Activated B cell treated with CpG ODN at 0.5 μM for 24 hours (primary cell): ENCODE measurements around the gene COL5A1. TPM values are rescaled to one million over a fixed set of nuclear protein-coding genes. Genes with fewer than 3 reads are reported as not detected.

Source experiments
- ATAC-seq: fragments of 200-7000 bp; cut with Tn5 transposase; one replicate; pipeline ENCODE4 v1.10.0; 2021; ENCODE audit warnings: low read depth, mild to moderate bottlenecking, moderate library complexity
- CTCF ChIA-PET: fragments of 350-600 bp; sonication (Branson Sonifier 250); formaldehyde crosslinking; loops from one replicate; lab custom pipeline; 2021; ENCODE audit warnings: antibody characterized with exemption; lab: Charles Lee
- POLR2A ChIA-PET: fragments of 350-600 bp; sonication (Branson Sonifier 250); formaldehyde crosslinking; loops from one replicate; lab custom pipeline; 2021; ENCODE audit warnings: antibody characterized with exemption; lab: Charles Lee
- DNase-seq: peaks from one replicate; pipeline ENCODE4 v3.0.0; 2022
- H3K27ac Mint-ChIP-seq: one replicate; pipeline ENCODE4 v1.8.0; 2020; ENCODE audit warnings: mixed read lengths
- H3K27me3 Mint-ChIP-seq: one replicate; pipeline ENCODE4 v1.8.0; 2021; ENCODE audit warnings: mixed read lengths
- H3K36me3 Mint-ChIP-seq: one replicate; pipeline ENCODE4 v1.8.0; 2021; ENCODE audit warnings: low read depth, mixed read lengths
- H3K4me1 Mint-ChIP-seq: one replicate; pipeline ENCODE4 v1.8.0; 2021; ENCODE audit warnings: mixed read lengths
- H3K4me3 Mint-ChIP-seq: one replicate; pipeline ENCODE4 v1.8.0; 2020; ENCODE audit warnings: mild to moderate bottlenecking, mixed read lengths
- H3K9me3 Mint-ChIP-seq: one replicate; pipeline ENCODE4 v1.8.0; 2020; ENCODE audit warnings: mixed read lengths
- CTCF ChIP-seq: fragments of 200-600 bp; IDR thresholded peaks from one replicate; pipeline ENCODE4 v1.8.0; 2022; ENCODE audit warnings: antibody characterized with exemption, mild to moderate bottlenecking
- intact Hi-C: fragments of 100-400 bp; cut with micrococcal nuclease; formaldehyde crosslinking; loops from one replicate; pipeline ENCODE4 v1.15.1; 2024
- total RNA-seq: library from RNA; stranded (reverse); gene quantifications from 2 replicates; pipeline ENCODE4 v1.2.3, GENCODE V29; 2022

The COL5A1 gene
- total RNA-seq, 1 donor from 2014 or later: 0.02 TPM

GRCh38 chr9:134720136-134720753 is 78.6 kb downstream of the COL5A1 start:
- no peaks in the 10 kb centered on the region for H3K36me3 Mint-ChIP-seq
- TF ChIP-seq CTCF: no peak
- H3K27ac Mint-ChIP-seq: no peak overlapping the region
- no peak for ATAC-seq
- H3K9me3 Mint-ChIP-seq: no peaks in the 10 kb centered on the region
- H3K4me1 Mint-ChIP-seq: peaks cover 5% of the 10 kb centered on the region
- intact Hi-C loops: no loop called here
- POLR2A ChIA-PET: no interaction called here
- DNase-seq: no peak
- no peak overlapping the region for H3K4me3 Mint-ChIP-seq
- CTCF ChIA-PET: no interaction called here
- peaks cover 7% of the 10 kb centered on the region for H3K27me3 Mint-ChIP-seq

GRCh38 chr9:134720796-134721195 is 79.2 kb downstream of the COL5A1 start:
- H3K27me3 Mint-ChIP-seq: peaks cover 8% of the 10 kb centered on the region
- no peak for ATAC-seq
- intact Hi-C loops: no loop called here
- TF ChIP-seq CTCF: no peak
- POLR2A ChIA-PET: no interaction called here
- no peak for DNase-seq
- no peaks in the 10 kb centered on the region for H3K9me3 Mint-ChIP-seq
- CTCF ChIA-PET: no interaction called here
- no peak overlapping the region for H3K4me3 Mint-ChIP-seq
- peaks cover 10% of the 10 kb centered on the region for H3K4me1 Mint-ChIP-seq
- no peak overlapping the region for H3K27ac Mint-ChIP-seq
- no peaks in the 10 kb centered on the region for H3K36me3 Mint-ChIP-seq

DNA sequence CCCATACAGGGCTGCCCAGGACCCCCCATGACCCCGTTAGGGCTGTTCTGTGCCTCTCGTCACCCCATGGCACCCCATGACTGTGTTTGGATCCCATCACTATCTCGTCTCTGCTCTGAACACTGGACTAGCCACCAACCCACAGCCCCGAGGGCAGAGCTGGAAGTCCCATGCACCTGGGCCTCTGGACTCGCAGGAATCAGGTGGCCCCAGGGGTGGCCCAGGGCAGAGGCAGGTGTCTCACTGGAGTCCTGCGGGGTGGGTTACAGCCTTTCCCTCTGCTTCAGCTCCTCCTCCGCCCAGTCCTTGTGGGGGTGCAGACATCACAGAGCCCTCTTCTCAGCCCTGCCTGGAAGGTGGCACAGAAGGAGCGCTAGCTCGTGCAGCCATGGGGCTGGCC is 79.7 kb downstream of the COL5A1 start:
- POLR2A ChIA-PET: no interaction called here
- H3K4me3 Mint-ChIP-seq: no peak overlapping the region
- no peak overlapping the region for H3K27ac Mint-ChIP-seq
- DNase-seq (no peak), ATAC-seq (no peak)
- intact Hi-C loops: no loop called here
- TF ChIP-seq CTCF: no peak
- H3K9me3 Mint-ChIP-seq: no peaks in the 10 kb centered on the region
- no peaks in the 10 kb centered on the region for H3K36me3 Mint-ChIP-seq
- H3K4me1 Mint-ChIP-seq: peaks cover 11% of the 10 kb centered on the region
- peaks cover 8% of the 10 kb centered on the region for H3K27me3 Mint-ChIP-seq
- CTCF ChIA-PET: no interaction called here

DNA sequence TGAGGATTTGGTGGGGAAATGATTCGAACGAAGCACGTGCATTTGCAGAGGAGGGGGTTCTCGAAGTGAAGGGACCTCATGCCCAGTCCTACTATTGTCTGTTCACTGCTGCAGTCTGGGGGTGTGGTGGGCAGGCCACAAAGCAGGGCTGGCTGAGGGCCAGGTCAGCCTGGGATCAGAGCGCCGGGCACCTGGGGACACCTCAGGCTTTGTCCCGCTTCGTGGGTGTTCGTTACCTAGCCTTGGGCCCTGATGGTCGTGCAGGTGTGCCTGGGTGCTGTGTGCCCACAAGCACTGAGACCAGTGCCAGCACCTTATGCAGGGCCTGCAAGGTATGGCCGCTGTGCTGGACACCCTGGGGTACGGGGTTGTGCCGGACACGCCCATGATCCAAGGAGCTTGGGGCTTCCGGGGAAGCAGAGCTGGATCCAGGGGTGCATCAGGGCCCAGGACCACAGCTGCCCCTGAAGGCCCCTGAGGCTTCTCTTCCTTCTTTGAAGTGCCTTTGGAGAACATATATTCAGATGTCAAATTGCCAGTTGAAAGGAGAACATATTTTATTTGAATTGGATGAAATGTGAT is 80.6 kb downstream of the COL5A1 start:
- Mint-ChIP-seq H3K9me3 (no peaks in the 10 kb centered on the region), H3K4me3 (no peak overlapping the region), H3K27me3 (peaks cover 8% of the 10 kb centered on the region), H3K36me3 (no peaks in the 10 kb centered on the region), H3K27ac (no peak overlapping the region), H3K4me1 (peaks cover 11% of the 10 kb centered on the region)
- ChIA-PET CTCF (no interaction called here), POLR2A (no interaction called here)
- intact Hi-C loops: no loop called here
- DNase-seq (no peak), ATAC-seq (no peak)
- TF ChIP-seq CTCF: no peak

GRCh38 chr9:134723037-134723436 is 81.4 kb downstream of the COL5A1 start:
- H3K36me3 Mint-ChIP-seq: no peaks in the 10 kb centered on the region
- no peak for DNase-seq
- H3K9me3 Mint-ChIP-seq: no peaks in the 10 kb centered on the region
- no peak for ATAC-seq
- ChIA-PET CTCF (no interaction called here), POLR2A (no interaction called here)
- no peak for TF ChIP-seq CTCF
- H3K27me3 Mint-ChIP-seq: peaks cover 8% of the 10 kb centered on the region
- no peak overlapping the region for H3K27ac Mint-ChIP-seq
- intact Hi-C loops: no loop called here
- peaks cover 11% of the 10 kb centered on the region for H3K4me1 Mint-ChIP-seq
- no peak overlapping the region for H3K4me3 Mint-ChIP-seq
